Esophagus muscularis mucosa (tissue), 4 donors: Measurements from ENCODE around the gene CDC42BPA. TPM values are rescaled to one million over a fixed set of nuclear protein-coding genes. Genes with fewer than 3 reads are reported as not detected.

Experiments
- DNase-seq: peaks from one replicate; pipeline ENCODE4 v3.0.0-alpha.2; 2017; ENCODE audit errors: extremely low spot score
- H3K27ac ChIP-seq, 4 donors: fragments of 200-600 bp; sonication (generic); replicated peaks in 1 of 4; 1 replicate in 3 of 4; 2 replicates in 1 of 4; pipeline ENCODE4 v1.5.1; 2016 to 2019; ENCODE audit warnings: mild to moderate bottlenecking in 1 of 4
- H3K27me3 ChIP-seq, 4 donors: fragments of 200-600 bp; sonication (generic); one replicate each; pipeline versions ENCODE4 v1.5.1 to v1.6.0; 2016 to 2019
- H3K36me3 ChIP-seq, 4 donors: fragments of 200-600 bp; sonication (generic); one replicate each; pipeline ENCODE4 v1.5.1; 2016 to 2019
- H3K4me1 ChIP-seq, 4 donors: fragments of 200-600 bp; sonication (generic); one replicate each; pipeline ENCODE4 v1.5.1; 2016 to 2019
- H3K4me3 ChIP-seq, 4 donors: fragments of 200-600 bp; sonication (generic); 1 replicate in 2 of 4; 2 replicates in 2 of 4; pipeline ENCODE4 v1.5.1; 2016 to 2019; ENCODE audit warnings: mild to moderate bottlenecking in 4 of 4, moderate library complexity in 1 of 4
- H3K9me3 ChIP-seq, 4 donors: fragments of 200-600 bp; sonication (generic); 1 replicate in 3 of 4; 2 replicates in 1 of 4; pipeline ENCODE4 v1.5.1; 2016 to 2019
- CTCF ChIP-seq, 3 experiments: fragments of 200-600 bp in 2 of 3; fragments of 450-650 bp in 1 of 3; sonication (generic) in 2 of 3; IDR thresholded peaks; one replicate each; pipeline ENCODE4 v1.5.1; 2017 to 2019; ENCODE audit warnings: antibody characterized with exemption in 3 of 3, mild to moderate bottlenecking in 2 of 3, moderate library complexity in 1 of 3
- EP300 ChIP-seq: sonication (generic); formaldehyde crosslinking; IDR thresholded peaks from one replicate; pipeline ENCODE4 v1.6.1; 2017; ENCODE audit warnings: antibody characterized with exemption
- POLR2A ChIP-seq: fragments of 450-650 bp; IDR thresholded peaks from one replicate; pipeline ENCODE4 v1.6.1; 2017; ENCODE audit warnings: antibody characterized with exemption, moderate library complexity, mild to moderate bottlenecking, low read depth
- POLR2AphosphoS5 ChIP-seq, 2 donors: sonication (generic); formaldehyde crosslinking; IDR thresholded peaks; one replicate each; pipeline ENCODE4 v1.6.1; 2017; ENCODE audit warnings: antibody characterized with exemption in 2 of 2
- WGBS: methylation state at CpG from one replicate; pipeline ENCODE4 v1.1.5; 2018; 5-methylcytosine and 5-hydroxymethylcytosine counted together
- intact Hi-C: fragments of 100-400 bp; cut with DNase I; formaldehyde crosslinking; loops from one replicate; pipeline ENCODE4 v1.15.1; 2023
- total RNA-seq, 4 donors: library from RNA; depleted of rRNA; stranded (reverse); fragments of >200 nt; gene quantifications; one replicate each; pipeline versions ENCODE4 v1.1.0 to v1.2.1, GENCODE V29; 2016

Gene CDC42BPA
- total RNA-seq, 4 donors from 2014 or later = 59.5 to 72.2 (median 69.7) TPM

- no peak for TF ChIP-seq CTCF (IDR thresholded peaks at IDR 0.05)
- TF ChIP-seq EP300 = no peak
- no peak for TF ChIP-seq POLR2A
- no peak for TF ChIP-seq POLR2AphosphoS5 (IDR thresholded peaks at IDR 0.05)
- no peaks in the 10 kb centered on the region for H3K36me3 ChIP-seq
- H3K27me3 ChIP-seq = no peaks in the 10 kb centered on the region
- H3K4me1 ChIP-seq = peaks cover 0 to 5% (median 3%) of the 10 kb centered on the region in 4 donors
- WGBS = 100% methylated on average over 1 of the region's 1 CpG
- intact Hi-C loops = no loop called here
- no peak for DNase-seq
- no peak overlapping the region for H3K4me3 ChIP-seq
- H3K9me3 ChIP-seq = no peaks in the 10 kb centered on the region
- no peak overlapping the region for H3K27ac ChIP-seq
These were observed 151.7 kb downstream of the CDC42BPA start for GRCh38 chr1:227166559-227166958.

GRCh38 chr1:227161470-227161869, 156.8 kb downstream of the CDC42BPA start:
- intact Hi-C loops = no loop called here
- Histone ChIP-seq H3K4me1 (no peaks in the 10 kb centered on the region), H3K4me3 (no peak overlapping the region), H3K36me3 (peaks cover 0 to 27% (median 16%) of the 10 kb centered on the region in 4 donors), H3K27me3 (no peaks in the 10 kb centered on the region), H3K27ac (no peak overlapping the region), H3K9me3 (no peaks in the 10 kb centered on the region)
- DNase-seq = no peak
- 43% methylated on average over 2 of the region's 2 CpGs for WGBS
- TF ChIP-seq POLR2AphosphoS5 (IDR thresholded peaks at IDR 0.05) (no peak), EP300 (no peak), POLR2A (no peak), CTCF (IDR thresholded peaks at IDR 0.05) (no peak)

- Histone ChIP-seq H3K4me1 (peaks cover 0 to 9% (median 4%) of the 10 kb centered on the region in 4 donors), H3K27ac (no peak overlapping the region), H3K27me3 (no peaks in the 10 kb centered on the region), H3K4me3 (no peak overlapping the region), H3K9me3 (no peaks in the 10 kb centered on the region), H3K36me3 (peaks cover 0 to 27% (median 16%) of the 10 kb centered on the region in 4 donors)
- DNase-seq = no peak
- WGBS = 88% methylated on average over 3 of the region's 3 CpGs
- intact Hi-C loops = no loop called here
- TF ChIP-seq POLR2A (no peak), CTCF (IDR thresholded peaks at IDR 0.05) (no peak), EP300 (no peak), POLR2AphosphoS5 (IDR thresholded peaks at IDR 0.05) (no peak)
These were observed 161.8 kb downstream of the CDC42BPA start for GRCh38 chr1:227156520-227156919.

GRCh38 chr1:227155688-227156087, 162.6 kb downstream of the CDC42BPA start:
- WGBS = 94% methylated on average over 4 of the region's 4 CpGs
- Histone ChIP-seq H3K9me3 (no peaks in the 10 kb centered on the region), H3K4me3 (no peak overlapping the region), H3K27ac (no peak overlapping the region), H3K27me3 (no peaks in the 10 kb centered on the region), H3K4me1 (peaks cover 0 to 9% (median 4%) of the 10 kb centered on the region in 4 donors), H3K36me3 (peaks cover 0 to 27% (median 16%) of the 10 kb centered on the region in 4 donors)
- no peak for DNase-seq
- intact Hi-C loops = no loop called here
- TF ChIP-seq POLR2A (no peak), POLR2AphosphoS5 (IDR thresholded peaks at IDR 0.05) (no peak), CTCF (IDR thresholded peaks at IDR 0.05) (no peak), EP300 (no peak)

- Histone ChIP-seq H3K36me3 (peaks cover 0 to 23% (median 15%) of the 10 kb centered on the region in 4 donors), H3K27ac (no peak overlapping the region), H3K27me3 (no peaks in the 10 kb centered on the region), H3K9me3 (no peaks in the 10 kb centered on the region), H3K4me1 (peaks cover 0 to 9% (median 4%) of the 10 kb centered on the region in 4 donors), H3K4me3 (no peak overlapping the region)
- DNase-seq = no peak
- no peak for TF ChIP-seq EP300
- no peak for TF ChIP-seq CTCF (IDR thresholded peaks at IDR 0.05)
- TF ChIP-seq POLR2A = no peak
- no peak for TF ChIP-seq POLR2AphosphoS5 (IDR thresholded peaks at IDR 0.05)
- 61% methylated on average over 2 of the region's 2 CpGs for WGBS
- intact Hi-C loops = no loop called here
These were observed 163.3 kb downstream of the CDC42BPA start for GRCh38 chr1:227155004-227155403.
